ENCODE data around the gene IPCEF1. TPM values are rescaled to one million over a fixed set of nuclear protein-coding genes. Genes with fewer than 3 reads are reported as not detected.

IPCEF1 gene
- total RNA-seq, 2 donors from 2014 or later: 3.0 to 5.7 TPM

- intact Hi-C loops (cut with DNase I): no loop called here
- DNase-seq: no peak
- Histone ChIP-seq H3K9me3 (no peaks in the 10 kb centered on the region), H3K36me3 (replicated peaks in 1 of 2; ENCODE audit: insufficient read depth in 1 of 2, low read depth in 2 of 2) (no peaks in the 10 kb centered on the region), H3K4me1 (no peaks in the 10 kb centered on the region), H3K27ac (no peak overlapping the region), H3K4me3 (no peak overlapping the region), H3K27me3 (no peaks in the 10 kb centered on the region)
- TF ChIP-seq CTCF (IDR thresholded peaks at IDR 0.05) (no peak), POLR2A (IDR thresholded peaks at IDR 0.05) (no peak)
- no peak for ATAC-seq
- 78 to 86% methylated on average over 3 of the region's 3 CpGs for WGBS, 2 donors
These were observed 126.2 kb downstream of the IPCEF1 start for GRCh38 chr6:154230393-154230792.

- TF ChIP-seq POLR2A (IDR thresholded peaks at IDR 0.05) (no peak), CTCF (IDR thresholded peaks at IDR 0.05) (no peak)
- 79 to 83% methylated on average over 6 of the region's 6 CpGs for WGBS, 2 donors
- H3K27ac ChIP-seq: no peak overlapping the region
- DNase-seq (no peak), ATAC-seq (no peak)
- H3K9me3 ChIP-seq: no peaks in the 10 kb centered on the region
- no peaks in the 10 kb centered on the region for H3K36me3 ChIP-seq (replicated peaks in 1 of 2; ENCODE audit: insufficient read depth in 1 of 2, low read depth in 2 of 2)
- no peaks in the 10 kb centered on the region for H3K4me1 ChIP-seq
- H3K27me3 ChIP-seq: no peaks in the 10 kb centered on the region
- intact Hi-C loops (cut with DNase I): no loop called here
- no peak overlapping the region for H3K4me3 ChIP-seq
These were observed 126.8 kb downstream of the IPCEF1 start for GRCh38 chr6:154229786-154230185.

- Histone ChIP-seq H3K27ac (no peak overlapping the region), H3K36me3 (replicated peaks in 1 of 2; ENCODE audit: insufficient read depth in 1 of 2, low read depth in 2 of 2) (no peaks in the 10 kb centered on the region), H3K9me3 (no peaks in the 10 kb centered on the region), H3K4me1 (no peaks in the 10 kb centered on the region), H3K27me3 (no peaks in the 10 kb centered on the region), H3K4me3 (no peak overlapping the region)
- no peak for TF ChIP-seq POLR2A (IDR thresholded peaks at IDR 0.05)
- no peak for TF ChIP-seq CTCF (IDR thresholded peaks at IDR 0.05)
- WGBS, 2 donors: 86 to 91% methylated on average over 4 of the region's 4 CpGs
- intact Hi-C loops (cut with DNase I): no loop called here
- no peak for ATAC-seq
- DNase-seq: no peak
These were observed 128.1 kb downstream of the IPCEF1 start for GRCh38 chr6:154228521-154228905.

- intact Hi-C loops (cut with DNase I): no loop called here
- no peak overlapping the region for H3K4me3 ChIP-seq
- H3K36me3 ChIP-seq (replicated peaks in 1 of 2; ENCODE audit: insufficient read depth in 1 of 2, low read depth in 2 of 2): no peaks in the 10 kb centered on the region
- H3K9me3 ChIP-seq: no peaks in the 10 kb centered on the region
- WGBS, 2 donors: 80 to 81% methylated on average over 7 of the region's 7 CpGs
- H3K4me1 ChIP-seq: no peaks in the 10 kb centered on the region
- H3K27me3 ChIP-seq: no peaks in the 10 kb centered on the region
- TF ChIP-seq POLR2A (IDR thresholded peaks at IDR 0.05): no peak
- TF ChIP-seq CTCF (IDR thresholded peaks at IDR 0.05): no peak
- no peak overlapping the region for H3K27ac ChIP-seq
- ATAC-seq (no peak), DNase-seq (no peak)
These were observed 128.6 kb downstream of the IPCEF1 start for GRCh38 chr6:154227862-154228520.

GRCh38 chr6:154226461-154226860 lies 130.1 kb downstream of the IPCEF1 start:
- TF ChIP-seq POLR2A (IDR thresholded peaks at IDR 0.05) (no peak), CTCF (IDR thresholded peaks at IDR 0.05) (no peak)
- no peaks in the 10 kb centered on the region for H3K4me1 ChIP-seq
- no peaks in the 10 kb centered on the region for H3K9me3 ChIP-seq
- intact Hi-C loops (cut with DNase I): no loop called here
- ATAC-seq (no peak), DNase-seq (no peak)
- H3K27me3 ChIP-seq: no peaks in the 10 kb centered on the region
- WGBS, 2 donors: 76 to 78% methylated on average over 3 of the region's 3 CpGs
- H3K4me3 ChIP-seq: no peak overlapping the region
- no peak overlapping the region for H3K27ac ChIP-seq
- H3K36me3 ChIP-seq (replicated peaks in 1 of 2; ENCODE audit: insufficient read depth in 1 of 2, low read depth in 2 of 2): no peaks in the 10 kb centered on the region
